Naive thymus-derived CD8-positive, alpha-beta T cell (primary cell): ENCODE measurements around the gene TAS1R2. TPM values are rescaled to one million over a fixed set of nuclear protein-coding genes. Genes with fewer than 3 reads are reported as not detected.
"Not testable (repeated sequence)": the region's sequence is repeated elsewhere in the genome, so short reads cannot be mapped to it uniquely, and the experiment has no call there.

Source experiments
- ATAC-seq, 2 donors: fragments of 150-1000 bp; cut with Tn5 transposase in 1 of 2; sonication (Bioruptor Pico), chemical (Tn5 transposase) in 1 of 2; 1 replicate in 1 of 2; 2 replicates in 1 of 2; pipeline ENCODE4 v1.10.0; 2021; ENCODE audit warnings: mild to moderate bottlenecking in 2 of 2, moderate library complexity in 2 of 2
- POLR2A ChIA-PET: fragments of 350-600 bp; sonication (Branson Sonifier 250); formaldehyde crosslinking; loops from one replicate; lab custom pipeline; 2021; ENCODE audit warnings: antibody characterized with exemption; lab: Charles Lee
- DNase-seq, 10 donors: peaks; one replicate each; pipeline versions ENCODE4 v3.0.0 to v3.0.0-alpha.2; 2020 to 2022
- H3K27ac Mint-ChIP-seq, 10 donors: one replicate each; pipeline ENCODE4 v1.8.0; 2020 to 2022; ENCODE audit warnings: mild to moderate bottlenecking in 10 of 10, mixed read lengths in 10 of 10, moderate library complexity in 4 of 10, inconsistent platforms in 1 of 10
- H3K27me3 Mint-ChIP-seq, 5 donors: one replicate each; pipeline ENCODE4 v1.8.0; 2021 to 2022; ENCODE audit warnings: mixed read lengths in 5 of 5
- H3K36me3 Mint-ChIP-seq, 3 donors: one replicate each; pipeline ENCODE4 v1.8.0; 2020 to 2022; ENCODE audit warnings: mixed read lengths in 3 of 3, mild to moderate bottlenecking in 2 of 3, inconsistent platforms in 1 of 3
- H3K4me1 Mint-ChIP-seq, 4 donors: one replicate each; pipeline ENCODE4 v1.8.0; 2021 to 2022; ENCODE audit warnings: mixed read lengths in 4 of 4
- H3K4me3 Mint-ChIP-seq, 10 donors: one replicate each; pipeline ENCODE4 v1.8.0; 2020 to 2022; ENCODE audit warnings: mild to moderate bottlenecking in 10 of 10, mixed read lengths in 10 of 10, moderate library complexity in 6 of 10, inconsistent platforms in 1 of 10
- H3K9me3 Mint-ChIP-seq, 9 donors: one replicate each; pipeline ENCODE4 v1.8.0; 2020 to 2022; ENCODE audit warnings: mixed read lengths in 9 of 9, mild to moderate bottlenecking in 3 of 9, inconsistent platforms in 1 of 9, moderate library complexity in 1 of 9
- polyA plus RNA-seq, 3 donors: library from polyadenylated mRNA; unstranded; fragments of 300-500 nt; fragmentation: Illumina TruSeq; gene quantifications; one replicate each; pipeline ENCODE4 v1.2.3, GENCODE V29; 2021
- total RNA-seq, 8 experiments: library from RNA in 2 of 8; stranded (reverse) in 2 of 8; gene quantifications; one replicate each; pipeline ENCODE4 v1.2.3 and lab custom pipeline; 2021 to 2026

Gene TAS1R2
- total and polyA plus RNA-seq, 5 experiments from 2014 or later, result not detected

- H3K4me1 Mint-ChIP-seq, result no peaks in the 10 kb centered on the region
- no peaks in the 10 kb centered on the region for H3K36me3 Mint-ChIP-seq
- ATAC-seq, result no peak
- no peak overlapping the region for H3K4me3 Mint-ChIP-seq
- H3K27ac Mint-ChIP-seq, result peak overlapping the region in 1 of 10 donors; percentile 3
- POLR2A ChIA-PET, result no interaction called here
- H3K27me3 Mint-ChIP-seq, result peaks cover 8 to 15% (median 11%) of the 10 kb centered on the region in 5 donors
- H3K9me3 Mint-ChIP-seq, result no peaks in the 10 kb centered on the region
- DNase-seq, result no peak
These were observed 3.9 kb downstream of the TAS1R2 start for GRCh38 chr1:18855573-18855972.

DNA sequence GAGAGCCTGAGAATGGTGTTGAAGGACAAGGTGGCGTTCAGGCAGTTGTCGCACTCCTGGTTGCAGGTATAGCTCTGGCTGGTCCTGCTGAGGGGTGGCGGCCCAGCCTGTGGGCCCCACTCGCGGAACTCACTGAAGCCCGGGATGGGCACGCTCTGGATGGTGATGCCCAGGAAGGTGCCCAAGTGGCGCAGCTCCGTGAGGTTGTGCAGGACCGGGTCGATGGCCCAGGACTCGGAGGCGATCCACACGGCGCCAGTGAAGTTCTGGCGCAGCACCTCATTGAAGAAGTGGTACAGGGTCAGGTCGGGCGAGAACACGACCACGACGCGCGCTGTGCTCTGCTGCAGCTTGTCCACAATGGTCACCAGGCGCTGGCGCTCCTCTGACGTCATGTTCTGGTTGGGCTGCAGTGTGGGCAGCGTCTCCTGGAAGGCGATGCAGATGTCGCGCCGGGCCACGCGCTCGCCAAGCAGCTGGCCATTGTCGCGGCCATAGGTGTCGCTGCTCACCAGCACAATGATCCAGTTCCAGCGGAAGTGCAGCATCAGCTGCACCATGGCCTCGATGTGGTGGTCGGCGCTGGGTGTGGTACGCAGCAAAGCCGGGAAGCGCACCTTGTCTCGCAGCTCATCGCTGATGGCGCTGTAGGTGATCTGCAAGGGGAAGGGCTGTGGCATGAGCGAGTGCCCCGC, 5.0 kb downstream of the TAS1R2 start:
- Mint-ChIP-seq H3K36me3 (no peaks in the 10 kb centered on the region), H3K27me3 (peaks cover 8 to 15% (median 11%) of the 10 kb centered on the region in 5 donors), H3K4me3 (no peak overlapping the region), H3K4me1 (no peaks in the 10 kb centered on the region), H3K27ac (no peak overlapping the region), H3K9me3 (no peaks in the 10 kb centered on the region)
- ATAC-seq, result no peak
- DNase-seq, result no peak
- POLR2A ChIA-PET, result no interaction called here

- Mint-ChIP-seq H3K36me3 (no peaks in the 10 kb centered on the region), H3K4me1 (no peaks in the 10 kb centered on the region), H3K4me3 (no peak overlapping the region), H3K27ac (no peak overlapping the region), H3K9me3 (peaks cover 0 to 4% (median 0%) of the 10 kb centered on the region in 9 donors), H3K27me3 (peaks cover 8 to 15% (median 11%) of the 10 kb centered on the region in 5 donors)
- DNase-seq (no peak), ATAC-seq (no peak)
- POLR2A ChIA-PET, result no interaction called here
These were observed 7.0 kb downstream of the TAS1R2 start for GRCh38 chr1:18852501-18852900.

DNA sequence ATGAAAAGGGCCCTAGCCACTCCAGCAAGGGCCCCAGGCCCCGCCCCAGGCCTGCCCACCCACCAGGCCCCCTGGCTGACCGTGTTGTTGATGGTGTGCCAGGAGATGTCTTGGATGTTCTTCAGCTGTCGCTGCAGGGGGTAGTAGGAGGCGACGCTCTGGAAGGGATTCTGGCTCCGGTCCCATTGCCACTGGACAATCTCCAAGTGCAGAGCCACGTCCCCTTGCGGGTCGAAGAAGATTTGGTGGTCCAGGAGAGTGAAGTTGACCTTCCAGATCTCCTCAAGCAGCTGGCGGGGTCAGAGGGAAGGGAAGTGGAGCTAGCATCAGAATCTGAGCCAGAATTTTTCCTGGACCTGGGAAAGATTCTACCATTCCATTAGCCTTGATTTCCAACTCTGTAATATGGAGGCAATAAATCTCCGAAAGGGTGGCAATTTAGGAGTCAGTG, 10.2 kb downstream of the TAS1R2 start:
- peaks cover 0 to 13% (median 2%) of the 10 kb centered on the region in 9 donors for H3K9me3 Mint-ChIP-seq
- peaks cover 0 to 2% (median 0%) of the 10 kb centered on the region in 5 donors for H3K27me3 Mint-ChIP-seq
- POLR2A ChIA-PET, result interaction anchor here (0.6 kb wide), 1 partner anchor 287 kb away, joined by 3 read pairs; no protein-coding TSS in a partner anchor
- no peaks in the 10 kb centered on the region for H3K4me1 Mint-ChIP-seq
- no peak for ATAC-seq
- no peak for DNase-seq
- H3K36me3 Mint-ChIP-seq, result peaks cover 0 to 1% (median under 1%) of the 10 kb centered on the region in 3 donors
- H3K27ac Mint-ChIP-seq, result no peak overlapping the region
- no peak overlapping the region for H3K4me3 Mint-ChIP-seq

GRCh38 chr1:18847723-18848122, 11.7 kb downstream of the TAS1R2 start:
- H3K27ac Mint-ChIP-seq, H3K4me1 Mint-ChIP-seq, H3K4me3 Mint-ChIP-seq, POLR2A ChIA-PET, H3K36me3 Mint-ChIP-seq, DNase-seq, ATAC-seq: not testable (repeated sequence)
- H3K27me3 Mint-ChIP-seq, result peaks cover 0 to 12% (median 3%) of the 10 kb centered on the region in 5 donors
- peaks cover 0 to 19% (median 6%) of the 10 kb centered on the region in 9 donors for H3K9me3 Mint-ChIP-seq

DNA sequence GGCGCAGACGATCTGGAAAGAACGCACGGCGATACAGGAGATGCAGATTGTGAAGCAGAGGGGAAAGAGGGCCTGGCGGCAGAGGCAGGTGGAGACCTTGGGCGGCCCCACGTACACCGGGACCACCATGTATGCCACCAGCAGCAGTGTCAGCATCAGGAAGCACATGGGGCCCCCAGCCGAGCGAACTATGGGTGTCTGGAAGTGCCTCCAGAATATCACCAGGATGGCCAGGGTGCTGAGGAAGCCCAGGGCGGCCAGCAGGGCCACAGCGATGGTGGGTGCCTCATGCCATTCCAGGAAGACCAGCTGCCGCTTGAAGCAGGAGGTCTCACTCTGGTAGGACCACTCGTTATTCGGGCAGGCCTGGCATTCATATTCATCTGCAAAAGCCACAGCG, 19.3 kb downstream of the TAS1R2 start:
- Mint-ChIP-seq H3K4me3 (no peak overlapping the region), H3K36me3 (peaks cover 0 to 6% (median 3%) of the 10 kb centered on the region in 3 donors), H3K27me3 (peaks cover 13 to 45% (median 28%) of the 10 kb centered on the region in 5 donors), H3K4me1 (no peaks in the 10 kb centered on the region), H3K27ac (peak overlapping the region in 1 of 10 donors; percentile 31), H3K9me3 (peaks cover 0 to 19% (median 5%) of the 10 kb centered on the region in 9 donors)
- POLR2A ChIA-PET, result no interaction called here
- ATAC-seq, result no peak
- DNase-seq, result no peak

DNA sequence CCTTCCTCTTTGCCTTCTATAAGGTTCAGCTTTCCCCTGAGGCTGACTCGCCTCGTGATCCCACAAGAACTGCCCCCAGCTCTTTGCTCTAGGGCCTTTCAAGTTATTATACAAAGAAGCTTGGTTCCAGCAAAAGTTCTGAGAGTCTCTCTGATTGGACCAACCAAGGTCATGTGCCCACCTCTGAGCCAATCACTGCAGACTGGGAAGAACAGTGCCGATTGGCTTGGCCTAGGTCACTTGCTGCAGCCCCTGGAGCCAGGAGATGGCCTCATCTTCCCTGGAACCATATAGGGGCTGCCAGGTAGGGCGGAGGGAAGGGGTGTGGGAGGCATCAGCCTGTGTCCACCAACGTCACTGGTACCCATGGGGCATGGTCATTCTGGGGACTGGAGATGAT, 22.8 kb downstream of the TAS1R2 start:
- Mint-ChIP-seq H3K27me3 (peaks cover 7 to 34% (median 27%) of the 10 kb centered on the region in 5 donors), H3K27ac (no peak overlapping the region), H3K4me3 (no peak overlapping the region), H3K36me3 (no peaks in the 10 kb centered on the region), H3K9me3 (peaks cover 0 to 1% (median 0%) of the 10 kb centered on the region in 9 donors), H3K4me1 (no peaks in the 10 kb centered on the region)
- no peak for ATAC-seq
- DNase-seq, result no peak
- POLR2A ChIA-PET, result no interaction called here

- POLR2A ChIA-PET, DNase-seq, H3K27ac Mint-ChIP-seq, ATAC-seq, H3K4me3 Mint-ChIP-seq, H3K36me3 Mint-ChIP-seq, H3K4me1 Mint-ChIP-seq: not testable (repeated sequence)
- Mint-ChIP-seq H3K27me3 (peaks cover 3 to 19% (median 12%) of the 10 kb centered on the region in 5 donors), H3K9me3 (peaks cover 0 to 11% (median 4%) of the 10 kb centered on the region in 9 donors)
These were observed 27.1 kb downstream of the TAS1R2 start for GRCh38 chr1:18832319-18832718.

GRCh38 chr1:18831656-18832055, 27.8 kb downstream of the TAS1R2 start:
- peaks cover 0 to 12% (median 4%) of the 10 kb centered on the region in 9 donors for H3K9me3 Mint-ChIP-seq

GRCh38 chr1:18830596-18830995, 28.9 kb downstream of the TAS1R2 start:
- ATAC-seq, result no peak
- POLR2A ChIA-PET, result no interaction called here
- peaks cover 0 to 15% (median 6%) of the 10 kb centered on the region in 9 donors for H3K9me3 Mint-ChIP-seq
- peaks cover 0 to 5% (median 0%) of the 10 kb centered on the region in 3 donors for H3K36me3 Mint-ChIP-seq
- peaks cover 7 to 24% (median 19%) of the 10 kb centered on the region in 5 donors for H3K27me3 Mint-ChIP-seq
- H3K4me1 Mint-ChIP-seq, result peaks cover 0 to 1% (median 0%) of the 10 kb centered on the region in 4 donors
- H3K27ac Mint-ChIP-seq, result no peak overlapping the region
- no peak for DNase-seq
- no peak overlapping the region for H3K4me3 Mint-ChIP-seq

More at GRCh38 chr1:18831656-18832055, 27.8 kb downstream of the TAS1R2 start:
- Mint-ChIP-seq H3K4me3 (no peak overlapping the region), H3K4me1 (peaks cover 0 to 1% (median 0%) of the 10 kb centered on the region in 4 donors), H3K27me3 (peaks cover 3 to 20% (median 15%) of the 10 kb centered on the region in 5 donors), H3K27ac (no peak overlapping the region), H3K36me3 (peaks cover 0 to 5% (median 0%) of the 10 kb centered on the region in 3 donors)
- DNase-seq (no peak), ATAC-seq (no peak)
- POLR2A ChIA-PET, result no interaction called here

DNA sequence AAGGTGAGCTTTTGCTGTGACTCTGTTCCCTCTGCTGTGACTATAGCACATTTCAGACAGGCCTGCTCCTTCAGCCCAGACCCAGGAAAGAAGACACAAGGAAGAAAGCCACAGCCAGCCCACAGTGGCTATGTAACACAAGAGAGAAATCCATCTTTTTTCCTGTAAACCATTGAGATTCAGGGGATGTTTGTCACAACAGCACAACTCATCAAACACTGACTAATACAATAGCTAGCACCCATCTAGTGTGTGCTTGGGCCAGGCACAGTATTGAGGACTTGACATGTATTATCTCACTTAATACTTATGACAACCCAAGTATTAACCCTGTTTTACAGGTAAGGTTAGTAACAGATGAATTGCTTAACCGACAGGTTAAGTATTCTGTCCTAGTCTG, 29.8 kb downstream of the TAS1R2 start:
- Mint-ChIP-seq H3K4me3 (no peak overlapping the region), H3K9me3 (peaks cover 0 to 15% (median 8%) of the 10 kb centered on the region in 9 donors), H3K27me3 (peaks cover 6 to 18% (median 15%) of the 10 kb centered on the region in 5 donors), H3K4me1 (peaks cover 0 to 1% (median 0%) of the 10 kb centered on the region in 4 donors), H3K27ac (no peak overlapping the region), H3K36me3 (peaks cover 0 to 5% (median 0%) of the 10 kb centered on the region in 3 donors)
- POLR2A ChIA-PET, result no interaction called here
- DNase-seq (no peak), ATAC-seq (no peak)

GRCh38 chr1:18828224-18828623, 31.2 kb downstream of the TAS1R2 start:
- DNase-seq, result no peak
- H3K27ac Mint-ChIP-seq, result no peak overlapping the region
- no peak overlapping the region for H3K4me3 Mint-ChIP-seq

DNA sequence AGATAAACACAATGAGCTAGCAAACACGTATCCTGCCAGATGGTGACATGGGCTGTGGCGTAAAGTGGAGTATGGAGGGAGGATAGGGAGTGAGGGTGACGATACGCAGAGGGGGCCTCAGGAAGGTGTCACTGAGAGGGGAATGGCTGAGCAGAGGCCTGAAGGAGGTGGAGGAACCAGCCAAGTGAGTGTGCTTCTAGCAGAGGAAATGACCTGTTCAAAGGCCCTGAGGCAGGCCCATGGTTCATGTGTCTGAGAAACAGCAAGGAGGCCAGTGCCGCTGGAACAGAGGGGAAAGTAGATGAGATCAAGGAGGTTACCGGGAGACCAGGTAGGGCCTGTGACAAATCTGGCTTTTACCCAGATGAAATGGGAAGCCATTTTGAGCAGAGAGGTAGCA, 36.0 kb downstream of the TAS1R2 start:
- ATAC-seq (no peak), DNase-seq (no peak)
- peaks cover 0 to 7% (median 3%) of the 10 kb centered on the region in 4 donors for H3K4me1 Mint-ChIP-seq
- no peaks in the 10 kb centered on the region for H3K36me3 Mint-ChIP-seq
- peaks cover 22 to 54% (median 44%) of the 10 kb centered on the region in 5 donors for H3K27me3 Mint-ChIP-seq
- POLR2A ChIA-PET, result no interaction called here
- H3K4me3 Mint-ChIP-seq, result no peak overlapping the region
- H3K9me3 Mint-ChIP-seq, result peaks cover 0 to 10% (median 3%) of the 10 kb centered on the region in 9 donors
- no peak overlapping the region for H3K27ac Mint-ChIP-seq

More at GRCh38 chr1:18828224-18828623, 31.2 kb downstream of the TAS1R2 start:
- no peak for ATAC-seq
- peaks cover 0 to 15% (median 8%) of the 10 kb centered on the region in 9 donors for H3K9me3 Mint-ChIP-seq
- peaks cover 0 to 5% (median 0%) of the 10 kb centered on the region in 3 donors for H3K36me3 Mint-ChIP-seq
- POLR2A ChIA-PET, result no interaction called here
- H3K4me1 Mint-ChIP-seq, result peaks cover 0 to 1% (median 0%) of the 10 kb centered on the region in 4 donors
- H3K27me3 Mint-ChIP-seq, result peaks cover 6 to 27% (median 16%) of the 10 kb centered on the region in 5 donors
